Activated naive CD8-positive, alpha-beta T cell treated with anti-CD3 and anti-CD28 coated beads for 36 hours (primary cell): ENCODE measurements around the gene TECPR1. TPM values are rescaled to one million over a fixed set of nuclear protein-coding genes. Genes with fewer than 3 reads are reported as not detected.

Source experiments
- DNase-seq: peaks from one replicate; pipeline ENCODE4 v3.0.0; 2021
- H3K27ac Mint-ChIP-seq: one replicate; pipeline ENCODE4 v1.8.0; 2022; ENCODE audit warnings: mild to moderate bottlenecking, moderate library complexity, mixed read lengths
- H3K27me3 Mint-ChIP-seq: one replicate; pipeline ENCODE4 v1.8.0; 2022; ENCODE audit warnings: mild to moderate bottlenecking, mixed read lengths
- H3K36me3 Mint-ChIP-seq: one replicate; pipeline ENCODE4 v1.8.0; 2021; ENCODE audit warnings: mild to moderate bottlenecking, mixed read lengths
- H3K4me1 Mint-ChIP-seq: one replicate; pipeline ENCODE4 v1.8.0; 2021; ENCODE audit warnings: mixed read lengths
- H3K4me3 Mint-ChIP-seq: one replicate; pipeline ENCODE4 v1.8.0; 2022; ENCODE audit warnings: mild to moderate bottlenecking, moderate library complexity, mixed read lengths
- H3K9me3 Mint-ChIP-seq: one replicate; pipeline ENCODE4 v1.8.0; 2022; ENCODE audit warnings: mixed read lengths
- total RNA-seq, 2 experiments: library from RNA; stranded (reverse); gene quantifications; one replicate each; pipeline ENCODE4 v1.2.3, GENCODE V29; 2021

TECPR1 gene
- total RNA-seq, 2 experiments from 2014 or later: 18.3 to 25.6 TPM

- Mint-ChIP-seq H3K4me3 (no peak overlapping the region), H3K9me3 (no peaks in the 10 kb centered on the region), H3K36me3 (peaks cover 5% of the 10 kb centered on the region), H3K4me1 (peaks cover 26% of the 10 kb centered on the region), H3K27me3 (no peaks in the 10 kb centered on the region), H3K27ac (no peak overlapping the region)
- no peak for DNase-seq
These were observed 34.9 kb upstream of the TECPR1 start for GRCh38 chr7:98286701-98287485.

GRCh38 chr7:98286093-98286539, 34.1 kb upstream of the TECPR1 start:
- H3K27ac Mint-ChIP-seq: no peak overlapping the region
- peaks cover 5% of the 10 kb centered on the region for H3K36me3 Mint-ChIP-seq
- no peak for DNase-seq
- H3K4me1 Mint-ChIP-seq: peaks cover 26% of the 10 kb centered on the region
- no peaks in the 10 kb centered on the region for H3K9me3 Mint-ChIP-seq
- no peak overlapping the region for H3K4me3 Mint-ChIP-seq
- H3K27me3 Mint-ChIP-seq: no peaks in the 10 kb centered on the region

GRCh38 chr7:98285157-98286092, 33.4 kb upstream of the TECPR1 start:
- Mint-ChIP-seq H3K9me3 (no peaks in the 10 kb centered on the region), H3K36me3 (peaks cover 5% of the 10 kb centered on the region), H3K4me3 (no peak overlapping the region), H3K4me1 (peaks cover 29% of the 10 kb centered on the region), H3K27ac (no peak overlapping the region), H3K27me3 (no peaks in the 10 kb centered on the region)
- DNase-seq: no peak

GRCh38 chr7:98284335-98285036, 32.5 kb upstream of the TECPR1 start:
- no peak for DNase-seq
- peaks cover 29% of the 10 kb centered on the region for H3K4me1 Mint-ChIP-seq
- H3K27me3 Mint-ChIP-seq: no peaks in the 10 kb centered on the region
- peak overlapping the region; percentile 36 for H3K27ac Mint-ChIP-seq
- peak overlapping the region; percentile 37 for H3K4me3 Mint-ChIP-seq
- peaks cover 5% of the 10 kb centered on the region for H3K36me3 Mint-ChIP-seq
- no peaks in the 10 kb centered on the region for H3K9me3 Mint-ChIP-seq

GRCh38 chr7:98283887-98284222, 31.8 kb upstream of the TECPR1 start:
- Mint-ChIP-seq H3K9me3 (no peaks in the 10 kb centered on the region), H3K27ac (no peak overlapping the region), H3K4me3 (no peak overlapping the region), H3K27me3 (no peaks in the 10 kb centered on the region), H3K36me3 (peaks cover 5% of the 10 kb centered on the region), H3K4me1 (peaks cover 29% of the 10 kb centered on the region)
- no peak for DNase-seq

GRCh38 chr7:98283127-98283886, 31.3 kb upstream of the TECPR1 start:
- no peaks in the 10 kb centered on the region for H3K27me3 Mint-ChIP-seq
- no peak for DNase-seq
- no peaks in the 10 kb centered on the region for H3K9me3 Mint-ChIP-seq
- H3K27ac Mint-ChIP-seq: no peak overlapping the region
- peak overlapping the region; percentile 84 for H3K4me3 Mint-ChIP-seq
- peaks cover 29% of the 10 kb centered on the region for H3K4me1 Mint-ChIP-seq
- H3K36me3 Mint-ChIP-seq: peaks cover 3% of the 10 kb centered on the region

GRCh38 chr7:98282703-98283102, 30.7 kb upstream of the TECPR1 start:
- Mint-ChIP-seq H3K27ac (peak overlapping the region; percentile 85), H3K36me3 (peaks cover 3% of the 10 kb centered on the region), H3K27me3 (no peaks in the 10 kb centered on the region), H3K9me3 (no peaks in the 10 kb centered on the region), H3K4me3 (peak overlapping the region; percentile 84), H3K4me1 (peaks cover 29% of the 10 kb centered on the region)
- DNase-seq: no peak

- Mint-ChIP-seq H3K36me3 (peaks cover 3% of the 10 kb centered on the region), H3K27ac (peak overlapping the region; percentile 85), H3K9me3 (no peaks in the 10 kb centered on the region), H3K27me3 (no peaks in the 10 kb centered on the region), H3K4me3 (peak overlapping the region; percentile 84), H3K4me1 (peaks cover 29% of the 10 kb centered on the region)
- peak; percentile 36 for DNase-seq
These were observed 29.9 kb upstream of the TECPR1 start for GRCh38 chr7:98281757-98282606.

- Mint-ChIP-seq H3K27ac (peak within 1 kb of the TSS; percentile 85), H3K4me1 (peaks cover 29% of the 10 kb centered on the region), H3K36me3 (peaks cover 3% of the 10 kb centered on the region), H3K4me3 (peak within 1 kb of the TSS; percentile 84), H3K9me3 (no peaks in the 10 kb centered on the region), H3K27me3 (no peaks in the 10 kb centered on the region)
- DNase-seq: peak; percentile 87
These were observed 29.0 kb upstream of the TECPR1 start, which contains the start of gene BRI3 for GRCh38 chr7:98280791-98281756. BRI3 (plus strand) TSS chr7:98281686; CDS start chr7:98281796, 110 bp downstream.

- no peaks in the 10 kb centered on the region for H3K9me3 Mint-ChIP-seq
- H3K4me3 Mint-ChIP-seq: peak overlapping the region; percentile 81
- peaks cover 3% of the 10 kb centered on the region for H3K36me3 Mint-ChIP-seq
- peaks cover 29% of the 10 kb centered on the region for H3K4me1 Mint-ChIP-seq
- H3K27me3 Mint-ChIP-seq: no peaks in the 10 kb centered on the region
- no peak overlapping the region for H3K27ac Mint-ChIP-seq
- DNase-seq: no peak
These were observed 28.3 kb upstream of the TECPR1 start for GRCh38 chr7:98280296-98280695.

- H3K4me1 Mint-ChIP-seq: peaks cover 19% of the 10 kb centered on the region
- no peaks in the 10 kb centered on the region for H3K36me3 Mint-ChIP-seq
- no peak overlapping the region for H3K27ac Mint-ChIP-seq
- H3K9me3 Mint-ChIP-seq: no peaks in the 10 kb centered on the region
- no peak for DNase-seq
- H3K27me3 Mint-ChIP-seq: no peaks in the 10 kb centered on the region
- H3K4me3 Mint-ChIP-seq: no peak overlapping the region
These were observed 26.9 kb upstream of the TECPR1 start for GRCh38 chr7:98278936-98279335.

GRCh38 chr7:98278408-98278807, 26.4 kb upstream of the TECPR1 start:
- Mint-ChIP-seq H3K4me1 (peaks cover 16% of the 10 kb centered on the region), H3K9me3 (no peaks in the 10 kb centered on the region), H3K36me3 (no peaks in the 10 kb centered on the region), H3K4me3 (no peak overlapping the region), H3K27me3 (no peaks in the 10 kb centered on the region), H3K27ac (no peak overlapping the region)
- no peak for DNase-seq
